Hindlimb muscle (tissue), 1 donor: ENCODE measurements around the gene KRTAP10-7. TPM values are rescaled to one million over a fixed set of nuclear protein-coding genes. Genes with fewer than 3 reads are reported as not detected.
"Not testable (repeated sequence)": the region's sequence is repeated elsewhere in the genome, so short reads cannot be mapped to it uniquely, and the experiment has no call there.

Experiments used
- DNase-seq: peaks from one replicate; pipeline ENCODE4 v3.0.0-alpha.2; 2013
- polyA plus RNA-seq: library from polyadenylated mRNA; unstranded; fragments of 120-200 nt; gene quantifications from one replicate; pipeline ENCODE4 v1.2.1, GENCODE V29; 2013; ENCODE audit not compliant: insufficient read length

The KRTAP10-7 gene
- polyA plus RNA-seq, result not detected

GRCh38 chr21:44600118-44600978 is at the start of gene KRTAP10-7:
Gene KRTAP10-7, plus strand, starts transcription at chr21:44600597. Its CDS starts 25 bp downstream, at chr21:44600622.
- not testable (repeated sequence) for DNase-seq

- DNase-seq, result no peak
These were observed 49.6 kb upstream of the KRTAP10-7 start for GRCh38 chr21:44550807-44551206.

- no peak for DNase-seq
These were observed 48.9 kb upstream of the KRTAP10-7 start, which contains the start of gene KRTAP10-2 for GRCh38 chr21:44551340-44551961. Gene KRTAP10-2, minus strand, starts transcription at chr21:44551505. Its CDS starts 47 bp downstream, at chr21:44551458.

GRCh38 chr21:44552136-44552535 is 48.3 kb upstream of the KRTAP10-7 start:
- no peak for DNase-seq

- DNase-seq, result no peak
These were observed 47.7 kb upstream of the KRTAP10-7 start for GRCh38 chr21:44552681-44553080.

GRCh38 chr21:44555200-44555875 is 45.1 kb upstream of the KRTAP10-7 start:
- DNase-seq, result no peak

GRCh38 chr21:44556879-44557278 is 43.5 kb upstream of the KRTAP10-7 start:
- no peak for DNase-seq

- no peak for DNase-seq
These were observed 42.7 kb upstream of the KRTAP10-7 start for GRCh38 chr21:44557491-44558328.

GRCh38 chr21:44558329-44558675 is 42.1 kb upstream of the KRTAP10-7 start:
- not testable (repeated sequence) for DNase-seq

- DNase-seq, result no peak
These were observed 41.7 kb upstream of the KRTAP10-7 start, which contains the start of gene KRTAP10-3 for GRCh38 chr21:44558695-44559094. Gene KRTAP10-3, minus strand, starts transcription at chr21:44558795. Its CDS starts 80 bp downstream, at chr21:44558715.

- no peak for DNase-seq
These were observed 36.3 kb upstream of the KRTAP10-7 start for GRCh38 chr21:44564099-44564498.

- DNase-seq, result no peak
These were observed 35.4 kb upstream of the KRTAP10-7 start for GRCh38 chr21:44564886-44565598.

- DNase-seq, result no peak
These were observed 34.0 kb upstream of the KRTAP10-7 start for GRCh38 chr21:44566403-44566802.

GRCh38 chr21:44567481-44568171 is 32.8 kb upstream of the KRTAP10-7 start:
- no peak for DNase-seq

- DNase-seq, result no peak
These were observed 32.1 kb upstream of the KRTAP10-7 start for GRCh38 chr21:44568261-44568660.

- DNase-seq, result no peak
These were observed 31.5 kb upstream of the KRTAP10-7 start for GRCh38 chr21:44568667-44569556.

GRCh38 chr21:44569861-44570517 is 30.4 kb upstream of the KRTAP10-7 start:
- DNase-seq, result no peak

GRCh38 chr21:44571296-44571695 is 29.1 kb upstream of the KRTAP10-7 start:
- DNase-seq, result no peak
